ENCODE results near the gene PXMP4. TPM values are rescaled to one million over a fixed set of nuclear protein-coding genes. Genes with fewer than 3 reads are reported as not detected.
"Not testable (repeated sequence)": the region's sequence is repeated elsewhere in the genome, so short reads cannot be mapped to it uniquely, and the experiment has no call there.

Gene PXMP4
- total RNA-seq, 1 experiment from 2014 or later: 7.5 TPM

DNA sequence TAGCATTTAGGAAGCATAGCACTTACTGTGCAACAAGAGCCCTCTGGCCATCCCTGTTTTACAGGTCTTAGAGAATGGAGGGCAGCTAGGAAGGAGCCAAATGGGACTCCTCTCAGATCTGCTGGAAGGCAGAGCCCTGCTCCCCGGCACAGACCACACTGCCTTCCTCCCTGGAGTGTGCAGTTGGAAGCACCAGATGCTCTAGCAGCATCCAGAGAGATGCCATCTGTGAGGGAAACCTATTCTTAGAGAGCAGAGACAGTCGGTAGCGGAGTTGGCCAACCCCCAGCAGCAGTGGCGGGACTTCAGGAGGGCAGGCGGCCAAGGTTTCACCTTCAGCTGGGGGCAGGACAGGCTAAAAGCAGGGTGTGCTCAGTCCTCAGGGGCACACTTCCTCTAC is 17.2 kb downstream of the PXMP4 start:
- ChIA-PET POLR2A (ENCODE audit: low non-redundant PET) (no interaction called here), CTCF (no interaction called here)
- Histone ChIP-seq H3K4me3 (ENCODE audit: low read depth, low read length, poor library complexity, severe bottlenecking) (no peak overlapping the region), H3K9me3 (ENCODE audit: low read depth, low read length, poor library complexity, severe bottlenecking) (no peaks in the 10 kb centered on the region), H3K36me3 (ENCODE audit: insufficient read depth, low read length, poor library complexity, severe bottlenecking) (no peaks in the 10 kb centered on the region), H3K27ac (ENCODE audit: low read depth, low read length, poor library complexity, severe bottlenecking) (no peak overlapping the region), H3K4me1 (ENCODE audit: insufficient read depth, low read length, poor library complexity, severe bottlenecking) (no peaks in the 10 kb centered on the region), H3K27me3 (replicated peaks; ENCODE audit: insufficient read depth, low read depth, low read length, poor library complexity) (no peaks in the 10 kb centered on the region)
- intact Hi-C loops (cut with micrococcal nuclease; ENCODE audit: unreplicated experiment): no loop called here
- TF ChIP-seq EZH2 (IDR thresholded peaks at IDR 0.05; ENCODE audit: borderline replicate concordance, low read depth, low read length, poor library complexity, severe bottlenecking): no peak
- TF ChIP-seq, protein P1, sequence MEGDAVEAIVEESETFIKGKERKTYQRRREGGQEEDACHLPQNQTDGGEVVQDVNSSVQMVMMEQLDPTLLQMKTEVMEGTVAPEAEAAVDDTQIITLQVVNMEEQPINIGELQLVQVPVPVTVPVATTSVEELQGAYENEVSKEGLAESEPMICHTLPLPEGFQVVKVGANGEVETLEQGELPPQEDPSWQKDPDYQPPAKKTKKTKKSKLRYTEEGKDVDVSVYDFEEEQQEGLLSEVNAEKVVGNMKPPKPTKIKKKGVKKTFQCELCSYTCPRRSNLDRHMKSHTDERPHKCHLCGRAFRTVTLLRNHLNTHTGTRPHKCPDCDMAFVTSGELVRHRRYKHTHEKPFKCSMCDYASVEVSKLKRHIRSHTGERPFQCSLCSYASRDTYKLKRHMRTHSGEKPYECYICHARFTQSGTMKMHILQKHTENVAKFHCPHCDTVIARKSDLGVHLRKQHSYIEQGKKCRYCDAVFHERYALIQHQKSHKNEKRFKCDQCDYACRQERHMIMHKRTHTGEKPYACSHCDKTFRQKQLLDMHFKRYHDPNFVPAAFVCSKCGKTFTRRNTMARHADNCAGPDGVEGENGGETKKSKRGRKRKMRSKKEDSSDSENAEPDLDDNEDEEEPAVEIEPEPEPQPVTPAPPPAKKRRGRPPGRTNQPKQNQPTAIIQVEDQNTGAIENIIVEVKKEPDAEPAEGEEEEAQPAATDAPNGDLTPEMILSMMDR (conservative IDR thresholded peaks at IDR 0.05; ENCODE audit: low read depth, low read length): no peak
- BruUV-seq (replicated peaks): no TSS peak
- no peak for DNase-seq (ENCODE audit: low spot score)

DNA sequence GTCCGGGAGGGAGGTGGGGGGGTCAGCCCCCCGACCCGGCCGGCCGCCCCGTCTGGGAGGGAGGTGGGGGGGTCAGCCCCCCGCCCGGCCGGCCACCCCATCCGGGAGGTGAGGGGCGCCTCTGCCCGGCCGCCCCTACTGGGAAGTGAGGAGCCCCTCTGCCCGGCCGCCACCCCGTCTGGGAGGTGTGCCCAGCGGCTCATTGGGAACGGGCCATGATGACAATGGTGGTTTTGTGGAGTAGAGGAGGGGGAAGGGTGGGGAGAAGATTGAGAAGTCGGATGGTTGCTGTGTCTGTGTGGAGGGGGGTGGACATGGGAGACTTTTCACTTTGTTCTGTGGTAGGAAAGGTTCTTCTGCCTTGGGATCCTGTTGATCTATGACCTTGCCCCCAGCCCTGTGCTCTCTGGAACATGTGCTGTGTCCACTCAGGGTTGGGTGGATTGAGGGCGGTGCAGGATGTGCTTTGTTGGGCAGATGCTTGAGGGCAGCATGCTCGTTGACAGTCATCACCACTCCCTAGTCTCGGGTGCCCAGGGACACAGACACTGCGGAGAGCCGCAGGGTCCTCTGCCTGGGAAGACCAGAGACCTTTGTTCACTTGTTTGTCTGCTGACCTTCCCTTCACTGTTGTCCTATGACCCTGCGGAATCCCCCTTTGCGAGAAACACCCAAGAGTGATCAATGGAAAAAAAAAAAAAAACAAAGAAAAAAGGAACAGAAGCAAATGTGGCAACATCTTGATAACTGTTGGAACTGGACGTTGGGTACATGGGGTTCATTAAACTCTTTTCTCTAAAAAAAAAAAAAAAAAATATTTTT is 18.3 kb downstream of the PXMP4 start:
- no peak for DNase-seq (ENCODE audit: low spot score)
- H3K36me3 ChIP-seq (ENCODE audit: insufficient read depth, low read length, poor library complexity, severe bottlenecking): no peaks in the 10 kb centered on the region
- no peak for TF ChIP-seq EZH2 (IDR thresholded peaks at IDR 0.05; ENCODE audit: borderline replicate concordance, low read depth, low read length, poor library complexity, severe bottlenecking)
- TF ChIP-seq, protein P1 (conservative IDR thresholded peaks at IDR 0.05; ENCODE audit: low read depth, low read length): no peak
- no TSS peak for BruUV-seq (replicated peaks)
- no peak overlapping the region for H3K4me3 ChIP-seq (ENCODE audit: low read depth, low read length, poor library complexity, severe bottlenecking)
- POLR2A ChIA-PET (ENCODE audit: low non-redundant PET): no interaction called here
- H3K4me1 ChIP-seq (ENCODE audit: insufficient read depth, low read length, poor library complexity, severe bottlenecking): no peaks in the 10 kb centered on the region
- no peaks in the 10 kb centered on the region for H3K9me3 ChIP-seq (ENCODE audit: low read depth, low read length, poor library complexity, severe bottlenecking)
- no peak overlapping the region for H3K27ac ChIP-seq (ENCODE audit: low read depth, low read length, poor library complexity, severe bottlenecking)
- intact Hi-C loops (cut with micrococcal nuclease; ENCODE audit: unreplicated experiment): no loop called here
- CTCF ChIA-PET: no interaction called here
- H3K27me3 ChIP-seq (replicated peaks; ENCODE audit: insufficient read depth, low read depth, low read length, poor library complexity): no peaks in the 10 kb centered on the region

DNA sequence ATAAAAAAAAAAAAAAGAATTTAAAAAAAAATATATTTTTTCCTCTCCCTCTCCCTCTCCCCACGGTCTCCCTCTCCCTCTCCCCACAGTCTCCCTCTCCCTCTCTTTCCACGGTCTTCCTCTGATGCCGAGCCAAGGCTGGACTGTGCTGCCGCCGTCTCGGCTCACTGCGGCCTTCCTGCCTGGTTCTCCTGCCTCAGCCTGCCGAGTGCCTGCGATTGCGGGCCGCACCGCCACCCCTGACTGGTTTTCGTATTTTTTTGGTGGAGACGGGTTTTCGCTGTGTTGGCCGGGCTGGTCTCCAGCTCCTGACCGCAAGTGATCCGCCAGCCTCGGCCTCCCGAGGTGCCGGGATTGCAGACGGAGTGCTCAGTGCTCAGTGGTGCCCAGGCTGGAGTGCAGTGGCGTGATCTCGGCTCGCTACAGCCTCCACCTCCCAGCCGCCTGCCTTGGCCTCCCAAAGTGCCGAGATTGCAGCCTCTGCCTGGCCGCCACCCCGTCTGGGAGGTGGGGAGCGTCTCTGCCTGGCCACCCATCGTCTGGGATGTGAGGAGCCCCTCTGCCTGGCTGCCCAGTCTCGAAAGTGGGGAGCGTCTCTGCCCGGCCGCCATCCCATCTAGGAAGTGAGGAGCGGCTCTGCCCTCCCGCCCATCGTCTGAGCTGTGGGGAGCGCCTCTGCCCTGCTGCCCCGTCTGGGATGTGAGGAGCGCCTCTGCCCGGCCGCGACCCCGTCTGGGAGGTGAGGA is 19.2 kb downstream of the PXMP4 start:
- POLR2A ChIA-PET (ENCODE audit: low non-redundant PET); DNase-seq (ENCODE audit: low spot score); BruUV-seq (replicated peaks); H3K27ac ChIP-seq (ENCODE audit: low read depth, low read length, poor library complexity, severe bottlenecking); H3K36me3 ChIP-seq (ENCODE audit: insufficient read depth, low read length, poor library complexity, severe bottlenecking); CTCF ChIA-PET; H3K4me3 ChIP-seq (ENCODE audit: low read depth, low read length, poor library complexity, severe bottlenecking); H3K27me3 ChIP-seq (replicated peaks; ENCODE audit: insufficient read depth, low read depth, low read length, poor library complexity); H3K4me1 ChIP-seq (ENCODE audit: insufficient read depth, low read length, poor library complexity, severe bottlenecking); intact Hi-C loops (cut with micrococcal nuclease; ENCODE audit: unreplicated experiment); H3K9me3 ChIP-seq (ENCODE audit: low read depth, low read length, poor library complexity, severe bottlenecking): not testable (repeated sequence)

DNA sequence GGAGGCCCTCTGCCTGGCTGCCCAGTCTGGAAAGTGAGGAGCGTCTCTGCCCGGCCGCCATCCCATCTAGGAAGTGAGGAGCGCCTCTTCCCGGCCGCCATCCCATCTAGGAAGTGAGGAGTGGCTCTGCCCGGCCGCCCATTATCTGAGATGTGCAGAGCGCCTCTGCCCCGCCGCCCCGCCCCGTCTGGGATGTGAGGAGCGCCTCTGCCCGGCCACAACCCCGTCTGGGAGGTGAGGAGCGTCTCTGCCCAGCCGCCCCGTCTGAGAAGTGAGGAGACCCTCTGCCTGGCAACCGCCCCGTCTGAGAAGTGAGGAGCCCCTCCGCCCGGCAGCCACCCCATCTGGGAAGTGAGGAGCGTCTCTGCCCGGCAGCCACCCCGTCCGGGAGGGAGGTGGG is 21.1 kb downstream of the PXMP4 start:
- H3K27me3 ChIP-seq (replicated peaks; ENCODE audit: insufficient read depth, low read depth, low read length, poor library complexity); BruUV-seq (replicated peaks); POLR2A ChIA-PET (ENCODE audit: low non-redundant PET); H3K4me3 ChIP-seq (ENCODE audit: low read depth, low read length, poor library complexity, severe bottlenecking); H3K27ac ChIP-seq (ENCODE audit: low read depth, low read length, poor library complexity, severe bottlenecking); CTCF ChIA-PET; DNase-seq (ENCODE audit: low spot score); H3K9me3 ChIP-seq (ENCODE audit: low read depth, low read length, poor library complexity, severe bottlenecking); intact Hi-C loops (cut with micrococcal nuclease; ENCODE audit: unreplicated experiment); H3K4me1 ChIP-seq (ENCODE audit: insufficient read depth, low read length, poor library complexity, severe bottlenecking); H3K36me3 ChIP-seq (ENCODE audit: insufficient read depth, low read length, poor library complexity, severe bottlenecking): not testable (repeated sequence)

Measured in A673 (cell line).